Heart left ventricle (tissue), 16 donors: ENCODE data around the gene TOPORS. TPM values are rescaled to one million over a fixed set of nuclear protein-coding genes. Genes with fewer than 3 reads are reported as not detected.

Source experiments
- ATAC-seq, 4 donors: fragments of 200-7000 bp; cut with Tn5 transposase; one replicate each; pipeline ENCODE4 v1.9.1; 2020 to 2022; ENCODE audit warnings: moderate library complexity in 4 of 4, mild to moderate bottlenecking in 3 of 4, moderate number of reproducible peaks in 1 of 4
- DNase-seq, 5 donors: peaks; one replicate each; pipeline ENCODE4 v3.0.0-alpha.2; 2020
- H3K27ac ChIP-seq, 12 donors: fragments of 200-600 bp; sonication (generic) in 4 of 12; one replicate each; pipeline versions ENCODE4 v1.5.0 to v1.8.0; 2016 to 2022; ENCODE audit warnings: mild to moderate bottlenecking in 2 of 12
- H3K27me3 ChIP-seq, 9 donors: fragments of 200-600 bp; sonication (generic) in 2 of 9; one replicate each; pipeline versions ENCODE4 v1.5.1 to v1.8.0; 2016 to 2022; ENCODE audit warnings: mild to moderate bottlenecking in 3 of 9
- H3K36me3 ChIP-seq, 9 donors: fragments of 200-600 bp; sonication (generic) in 2 of 9; one replicate each; pipeline versions ENCODE4 v1.5.0 to v1.8.0; 2018 to 2022; ENCODE audit warnings: mild to moderate bottlenecking in 2 of 9
- H3K4me1 ChIP-seq, 12 donors: fragments of 200-600 bp; sonication (generic) in 4 of 12; one replicate each; pipeline versions ENCODE4 v1.5.0 to v1.8.0; 2016 to 2022; ENCODE audit warnings: mild to moderate bottlenecking in 3 of 12
- H3K4me3 ChIP-seq, 12 donors: fragments of 200-600 bp; sonication (generic) in 4 of 12; one replicate each; pipeline versions ENCODE4 v1.5.0 to v1.8.0; 2017 to 2022; ENCODE audit warnings: mild to moderate bottlenecking in 9 of 12, moderate library complexity in 4 of 12
- H3K9me3 ChIP-seq, 12 donors: fragments of 200-600 bp; sonication (generic) in 4 of 12; one replicate each; pipeline versions ENCODE4 v1.5.0 to v1.8.0; 2016 to 2022; ENCODE audit warnings: mild to moderate bottlenecking in 1 of 12
- CTCF ChIP-seq, 12 donors: fragments of 200-600 bp; sonication (generic) in 4 of 12; IDR thresholded peaks; one replicate each; pipeline versions ENCODE4 v1.5.0 to v1.8.0; 2018 to 2022; ENCODE audit warnings: antibody characterized with exemption in 12 of 12, mild to moderate bottlenecking in 5 of 12
- POLR2A ChIP-seq, 2 donors: fragments of 450-650 bp; IDR thresholded peaks; one replicate each; pipeline ENCODE4 v1.6.1; 2017; ENCODE audit warnings: antibody characterized with exemption in 2 of 2, mild to moderate bottlenecking in 2 of 2, moderate library complexity in 2 of 2
- WGBS, 4 donors: extraction: QIAGEN DNeasy Blood & Tissue Kit in 2 of 4; methylation state at CpG; one replicate each; pipeline versions ENCODE4 v1.1.5 to v1.1.7; 2013 to 2018; 5-methylcytosine and 5-hydroxymethylcytosine counted together
- intact Hi-C, 10 donors: fragments of 100-400 bp; cut with DNase I; formaldehyde crosslinking; loops; one replicate each; pipeline versions ENCODE4 v1.11.1 to v1.14.2; 2022
- polyA plus RNA-seq, 2 donors: library from polyadenylated mRNA; stranded (reverse); fragments of 200-250 nt; gene quantifications; one replicate each; pipeline ENCODE4 v1.2.3, GENCODE V29; 2013
- total RNA-seq, 9 donors: library from RNA; depleted of rRNA in 2 of 9; stranded (reverse); fragments of >200 nt in 2 of 9; fragmentation: NEBNext Ultra II Directional in 3 of 9; extraction: Animal tissue kit (Norgen Biotek cat#: 25700) in 3 of 9; gene quantifications; one replicate each; pipeline versions ENCODE4 v1.1.0 to v1.2.4, GENCODE V29; 2016 to 2023
- donor health status: ischemic (EF 13 %, LVEDD 7.1; RV severe dilation, severe dysfunction).
- donor health status: healthy with polysubstance abuse.
- donor health status: DM: no; HTN: yes; CAD: no.
- donor health status: DM: no; HTN: no; CAD: no.
- donor health status: ischemic (EF 25% LVEDD 6.9; RV normal size, moderate dysfunction).
- donor health status: ischemic (EF 25% LVEDD 5.7; RV mildly dilated, moderate dysfunction).
- donor health status: healthy.
- donor health status: DM: yes; HTN: yes; CAD: no.
- donor health status: ischemic (EF 35%, LVEDD 5.7; RV mildly dilated, moderate dysfunction).
- donor health status: nonischemic (EF 11% LVEDD 7.7; RV severe dilation, severe dysfunction).
- donor health status: DM: yes; HTN: yes; CAD: no.
- donor health status: PGD.
- donor health status: ischemic (EF 29% LVEDD 5.4; RV normal size, mild dysfunction).
- donor health status: nonischemic (EF 23%, LVEDD 6.1; RV moderate dilation, normal function).

TOPORS gene
- total and polyA plus RNA-seq, 11 donors, result 4.1 to 11.1 (median 9.4) TPM

GRCh38 chr9:32518276-32518675 is 34.1 kb downstream of the TOPORS start:
- intact Hi-C loops, result no loop called here
- DNase-seq (no peak), ATAC-seq (no peak)
- peaks cover 0 to 24% (median 3%) of the 10 kb centered on the region in 12 donors for H3K4me1 ChIP-seq
- no peak overlapping the region for H3K27ac ChIP-seq
- no peaks in the 10 kb centered on the region for H3K27me3 ChIP-seq
- peaks cover 0 to 39% (median 0%) of the 10 kb centered on the region in 9 donors for H3K36me3 ChIP-seq
- WGBS, 4 donors, result 91 to 95% (median 94%) methylated on average over 1 of the region's 1 CpG
- peaks cover 0 to 12% (median 0%) of the 10 kb centered on the region in 12 donors for H3K9me3 ChIP-seq
- TF ChIP-seq POLR2A (IDR thresholded peaks at IDR 0.05) (no peak), CTCF (IDR thresholded peaks at IDR 0.05) (no peak)
- H3K4me3 ChIP-seq, result no peak overlapping the region

GRCh38 chr9:32516241-32516640 is 36.1 kb downstream of the TOPORS start:
- ATAC-seq (no peak), DNase-seq (no peak)
- Histone ChIP-seq H3K4me1 (peaks cover 0 to 9% (median 0%) of the 10 kb centered on the region in 12 donors), H3K9me3 (peaks cover 0 to 15% (median 0%) of the 10 kb centered on the region in 12 donors), H3K36me3 (peaks cover 0 to 32% (median 0%) of the 10 kb centered on the region in 9 donors), H3K4me3 (no peak overlapping the region), H3K27me3 (no peaks in the 10 kb centered on the region), H3K27ac (no peak overlapping the region)
- TF ChIP-seq CTCF (IDR thresholded peaks at IDR 0.05) (no peak), POLR2A (IDR thresholded peaks at IDR 0.05) (no peak)
- intact Hi-C loops, result loop anchor here in 1 of 10 donors (2.0 kb wide), 1 partner anchor 29 kb away; no protein-coding TSS in a partner anchor

GRCh38 chr9:32508728-32509127 is 43.7 kb downstream of the TOPORS start:
- intact Hi-C loops, result loop anchor here in 1 of 10 donors (10.0 kb wide), 1 partner anchor 56 kb away; no protein-coding TSS in a partner anchor
- DNase-seq, result no peak
- H3K9me3 ChIP-seq, result peaks cover 0 to 7% (median 0%) of the 10 kb centered on the region in 12 donors

GRCh38 chr9:32503008-32503407 is 49.4 kb downstream of the TOPORS start:
- TF ChIP-seq CTCF (IDR thresholded peaks at IDR 0.05), result no peak
- no peak for TF ChIP-seq POLR2A (IDR thresholded peaks at IDR 0.05)
- intact Hi-C loops, result loop anchor here in 1 of 10 donors (10.0 kb wide), 1 partner anchor 62 kb away; no protein-coding TSS in a partner anchor
- DNase-seq (no peak), ATAC-seq (no peak)
- 73 to 85% (median 81%) methylated on average over 3 of the region's 3 CpGs for WGBS, 4 donors
- no peaks in the 10 kb centered on the region for H3K27me3 ChIP-seq
- H3K4me3 ChIP-seq, result no peak overlapping the region
- peaks cover 0 to 34% (median 28%) of the 10 kb centered on the region in 9 donors for H3K36me3 ChIP-seq
- peaks cover 0 to 7% (median 0%) of the 10 kb centered on the region in 12 donors for H3K9me3 ChIP-seq
- peaks cover 0 to 9% (median 0%) of the 10 kb centered on the region in 12 donors for H3K4me1 ChIP-seq
- H3K27ac ChIP-seq, result no peak overlapping the region

More at GRCh38 chr9:32508728-32509127, 43.7 kb downstream of the TOPORS start:
- Histone ChIP-seq H3K4me1 (peaks cover 0 to 19% (median 0%) of the 10 kb centered on the region in 12 donors), H3K4me3 (no peak overlapping the region), H3K27me3 (no peaks in the 10 kb centered on the region), H3K36me3 (peaks cover 0 to 7% (median 0%) of the 10 kb centered on the region in 9 donors), H3K27ac (no peak overlapping the region)
- ATAC-seq, result no peak
- TF ChIP-seq CTCF (IDR thresholded peaks at IDR 0.05) (no peak), POLR2A (IDR thresholded peaks at IDR 0.05) (no peak)
- WGBS, 4 donors, result 86 to 100% (median 97%) methylated on average over 1 of the region's 1 CpG
